GM12878 (cell line): ENCODE measurements around the gene KISS1.

ENCODE experiments used
- CEBPB ChIP-seq, 2 experiments: fragments of 150-350 bp in 1 of 2; IDR thresholded peaks; 2 replicates each; pipeline ENCODE4 v1.6.1; 2012 to 2014; ENCODE audit warnings: low read depth in 2 of 2, low read length in 2 of 2, borderline replicate concordance in 1 of 2, inconsistent platforms in 1 of 2
- HDGF ChIP-seq: fragments of 450-650 bp; IDR thresholded peaks from 2 replicates; pipeline ENCODE4 v1.6.1; 2016; ENCODE audit warnings: antibody characterized with exemption
- POLR2A ChIP-seq: IDR thresholded peaks from 2 replicates; pipeline ENCODE4 v1.6.1; 2011; ENCODE audit warnings: low read depth, mild to moderate bottlenecking, low read length
- RELA ChIP-seq: fragments of 450-650 bp; IDR thresholded peaks from 2 replicates; pipeline ENCODE4 v1.8.0; 2014; ENCODE audit warnings: borderline replicate concordance; ENCODE audit not compliant: partially characterized antibody
- SIN3A ChIP-seq: IDR thresholded peaks from 2 replicates; pipeline ENCODE4 v1.6.1; 2012; ENCODE audit warnings: low read depth, low read length, improper control_type of control experiment
- SUZ12 ChIP-seq: fragments of 200-600 bp; sonication (generic); IDR thresholded peaks from one replicate; pipeline ENCODE4 v1.6.1; 2018; ENCODE audit warnings: antibody characterized with exemption, mild to moderate bottlenecking; ENCODE audit not compliant: unreplicated experiment
- TF ChIP-seq, protein P1 (sequence below), 3 experiments: IDR thresholded peaks in 2 of 3; conservative IDR thresholded peaks in 1 of 3; 2 replicates each; pipeline ENCODE4 v1.5.1; 2011; ENCODE audit warnings: low read depth in 3 of 3, low read length in 3 of 3, mild to moderate bottlenecking in 3 of 3, control low read depth in 2 of 3, moderate library complexity in 2 of 3, inconsistent platforms in 1 of 3, mixed read lengths in 1 of 3; ENCODE audit not compliant: control insufficient read depth in 2 of 3, insufficient read depth in 1 of 3; ENCODE audit errors: extremely low read depth in 1 of 3

DNA sequence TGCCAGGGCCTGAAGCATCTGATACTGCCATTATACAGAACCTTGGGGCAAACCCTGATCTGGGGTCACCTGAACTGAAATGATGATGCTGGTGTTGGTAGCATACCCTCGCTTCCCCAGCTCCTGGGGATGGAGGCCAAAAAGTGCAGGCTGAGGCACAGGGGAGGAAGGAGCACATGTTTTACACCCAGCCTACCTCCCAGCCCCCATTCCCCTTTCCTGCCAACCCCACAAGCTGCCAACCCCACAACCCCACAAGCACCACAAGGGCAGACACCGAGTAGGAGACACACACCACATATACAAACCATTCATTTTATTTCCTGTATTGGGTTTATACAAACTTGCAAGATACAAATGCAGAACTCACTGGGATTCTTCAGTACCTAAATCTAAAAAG, 22.3 kb upstream of the KISS1 start:
- TF ChIP-seq CEBPB (IDR thresholded peaks at IDR 0.05; ENCODE audit: borderline replicate concordance in 1 of 2, low read depth in 2 of 2, low read length in 2 of 2) (no peak), POLR2A (no peak), SIN3A (no peak), RELA (no peak), HDGF (no peak), SUZ12 (no peak)
- TF ChIP-seq, protein P1, sequence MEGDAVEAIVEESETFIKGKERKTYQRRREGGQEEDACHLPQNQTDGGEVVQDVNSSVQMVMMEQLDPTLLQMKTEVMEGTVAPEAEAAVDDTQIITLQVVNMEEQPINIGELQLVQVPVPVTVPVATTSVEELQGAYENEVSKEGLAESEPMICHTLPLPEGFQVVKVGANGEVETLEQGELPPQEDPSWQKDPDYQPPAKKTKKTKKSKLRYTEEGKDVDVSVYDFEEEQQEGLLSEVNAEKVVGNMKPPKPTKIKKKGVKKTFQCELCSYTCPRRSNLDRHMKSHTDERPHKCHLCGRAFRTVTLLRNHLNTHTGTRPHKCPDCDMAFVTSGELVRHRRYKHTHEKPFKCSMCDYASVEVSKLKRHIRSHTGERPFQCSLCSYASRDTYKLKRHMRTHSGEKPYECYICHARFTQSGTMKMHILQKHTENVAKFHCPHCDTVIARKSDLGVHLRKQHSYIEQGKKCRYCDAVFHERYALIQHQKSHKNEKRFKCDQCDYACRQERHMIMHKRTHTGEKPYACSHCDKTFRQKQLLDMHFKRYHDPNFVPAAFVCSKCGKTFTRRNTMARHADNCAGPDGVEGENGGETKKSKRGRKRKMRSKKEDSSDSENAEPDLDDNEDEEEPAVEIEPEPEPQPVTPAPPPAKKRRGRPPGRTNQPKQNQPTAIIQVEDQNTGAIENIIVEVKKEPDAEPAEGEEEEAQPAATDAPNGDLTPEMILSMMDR (IDR thresholded peaks at IDR 0.05 in 2 of 3, conservative IDR thresholded peaks at IDR 0.05 in 1 of 3; ENCODE audit: control insufficient read depth in 2 of 3, extremely low read depth in 1 of 3, insufficient read depth in 1 of 3, low read depth in 3 of 3, low read length in 3 of 3), result no peak
